GM18907 (cell line): ENCODE results near the gene GCSAM.
A peak's percentile ranks its signal among the peaks of the same experiment; 100 is the strongest.

Experiments used
- ATAC-seq: cut with Tn5 transposase; IDR thresholded peaks from one replicate; pipeline ENCODE4 v1.9.1; 2021; ENCODE audit warnings: mild to moderate bottlenecking, moderate library complexity; ENCODE audit not compliant: unreplicated experiment

Gene GCSAM

DNA sequence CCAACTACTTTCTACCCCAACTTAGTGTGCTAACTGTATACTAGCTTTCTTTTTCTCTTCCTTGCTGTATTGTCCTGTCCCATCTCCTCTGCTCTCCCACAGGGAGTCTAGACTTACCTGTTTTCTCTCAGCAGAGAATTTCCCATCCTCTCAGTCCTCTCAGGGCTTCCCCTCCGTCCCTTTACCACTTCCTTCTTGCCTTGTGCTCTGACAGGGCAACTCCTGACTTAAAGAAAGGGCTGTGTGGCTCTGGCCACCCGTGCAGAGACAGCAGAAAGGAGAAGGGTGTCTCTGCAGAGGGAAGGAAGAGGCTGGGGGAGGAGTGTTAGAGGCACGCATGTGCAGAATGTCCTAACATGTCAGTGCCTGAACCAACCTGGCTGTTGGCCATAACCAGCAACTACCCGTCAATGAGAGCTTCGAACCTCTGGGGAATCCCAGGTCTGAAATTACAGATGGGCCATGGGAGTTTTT lies at the start of gene GCSAM:
Gene GCSAM, minus strand, starts transcription at position 274 of the 474 bp plus-strand sequence. Its CDS starts 128 bp downstream, at position 146.
- ATAC-seq: peak; percentile 88

- no peak for ATAC-seq
Measured at GRCh38 chr3:112175646-112176045, 42.6 kb upstream of the GCSAM start.

- no peak for ATAC-seq
Measured at GRCh38 chr3:112175037-112175436, 42.0 kb upstream of the GCSAM start.

DNA sequence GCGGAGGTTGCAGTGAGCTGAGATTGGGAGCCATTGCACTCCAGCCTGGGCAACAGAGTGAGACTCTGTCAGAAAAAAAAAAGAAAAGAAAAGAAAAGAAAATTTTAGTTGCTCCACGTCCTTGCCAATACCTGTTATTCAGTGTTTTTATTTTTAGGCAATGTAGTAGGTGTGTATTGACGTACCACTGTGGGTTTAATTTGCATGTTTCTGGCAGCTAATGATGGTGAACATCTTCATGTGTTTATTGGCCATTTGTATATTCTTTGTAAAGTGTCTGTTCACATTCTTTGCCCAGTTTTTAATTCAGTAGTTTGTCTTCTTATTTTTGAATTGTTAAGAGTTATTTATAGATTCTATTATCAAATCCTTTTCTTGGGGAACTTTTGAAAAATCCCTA lies 38.1 kb upstream of the GCSAM start:
- no peak for ATAC-seq

DNA sequence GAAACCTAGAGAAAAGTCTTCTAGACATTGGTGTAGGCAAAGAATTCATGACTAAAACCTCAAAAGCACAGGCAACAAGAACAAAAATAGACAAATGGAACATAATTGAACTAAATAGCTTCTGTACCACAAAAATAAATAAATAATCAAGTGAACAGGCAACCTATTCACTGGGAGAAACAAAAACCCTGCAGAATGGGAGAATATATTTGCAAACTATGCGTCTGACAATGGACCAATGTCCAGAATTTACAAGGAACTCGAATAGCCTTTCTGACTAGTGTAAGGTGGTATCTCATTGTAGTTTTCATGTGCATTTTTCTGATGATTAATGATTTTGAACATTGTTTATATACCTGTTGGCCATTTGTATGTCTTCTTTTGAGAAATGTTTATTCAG lies 37.0 kb upstream of the GCSAM start:
- ATAC-seq: no peak

GRCh38 chr3:112167758-112168157 lies 34.7 kb upstream of the GCSAM start:
- peak; percentile 73 for ATAC-seq

- ATAC-seq: no peak
Measured at GRCh38 chr3:112149136-112149535, 16.1 kb upstream of the GCSAM start.

DNA sequence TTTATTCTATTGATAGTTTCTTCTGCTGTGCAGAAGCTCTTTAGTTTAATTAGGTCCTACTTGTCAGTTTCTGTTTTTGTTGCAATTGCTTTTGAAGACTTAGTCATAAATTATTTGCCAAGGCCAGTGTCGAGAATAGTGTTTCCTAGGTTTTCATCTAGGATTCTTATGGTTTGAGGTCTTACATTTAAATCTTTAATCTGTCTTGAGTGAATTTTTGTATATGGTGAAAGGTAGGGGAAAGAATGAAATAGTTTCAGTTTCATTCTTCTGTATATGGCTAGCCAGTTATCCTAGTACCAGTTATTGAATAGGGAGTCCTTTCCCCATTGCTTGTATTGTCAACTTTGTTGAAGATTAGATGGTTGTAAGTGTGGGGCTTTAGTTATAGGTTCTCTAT lies 10.6 kb upstream of the GCSAM start:
- no peak for ATAC-seq

- ATAC-seq: peak; percentile 63
Measured at GRCh38 chr3:112143251-112143650, 10.2 kb upstream of the GCSAM start.

DNA sequence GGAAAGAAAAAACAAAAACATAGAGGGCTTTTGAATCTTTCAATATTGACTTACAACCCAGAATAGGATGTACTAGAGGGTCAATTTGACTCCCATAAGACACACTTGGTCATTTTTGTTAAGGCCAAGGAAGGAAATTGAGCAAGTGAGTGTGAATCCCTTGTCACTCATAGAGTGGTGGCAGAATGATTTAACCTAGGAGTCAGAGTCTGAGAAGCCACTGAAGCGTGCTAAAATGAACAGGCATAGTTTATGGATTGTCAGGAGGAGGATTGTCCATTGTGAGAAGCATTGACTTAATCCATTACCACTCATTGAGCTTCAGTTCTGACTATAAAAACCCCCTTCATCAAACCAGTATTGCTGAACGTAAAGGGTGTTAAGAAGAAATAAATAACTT lies 8.2 kb upstream of the GCSAM start:
- no peak for ATAC-seq

- ATAC-seq: no peak
Measured at GRCh38 chr3:112140584-112140983, 7.5 kb upstream of the GCSAM start.

DNA sequence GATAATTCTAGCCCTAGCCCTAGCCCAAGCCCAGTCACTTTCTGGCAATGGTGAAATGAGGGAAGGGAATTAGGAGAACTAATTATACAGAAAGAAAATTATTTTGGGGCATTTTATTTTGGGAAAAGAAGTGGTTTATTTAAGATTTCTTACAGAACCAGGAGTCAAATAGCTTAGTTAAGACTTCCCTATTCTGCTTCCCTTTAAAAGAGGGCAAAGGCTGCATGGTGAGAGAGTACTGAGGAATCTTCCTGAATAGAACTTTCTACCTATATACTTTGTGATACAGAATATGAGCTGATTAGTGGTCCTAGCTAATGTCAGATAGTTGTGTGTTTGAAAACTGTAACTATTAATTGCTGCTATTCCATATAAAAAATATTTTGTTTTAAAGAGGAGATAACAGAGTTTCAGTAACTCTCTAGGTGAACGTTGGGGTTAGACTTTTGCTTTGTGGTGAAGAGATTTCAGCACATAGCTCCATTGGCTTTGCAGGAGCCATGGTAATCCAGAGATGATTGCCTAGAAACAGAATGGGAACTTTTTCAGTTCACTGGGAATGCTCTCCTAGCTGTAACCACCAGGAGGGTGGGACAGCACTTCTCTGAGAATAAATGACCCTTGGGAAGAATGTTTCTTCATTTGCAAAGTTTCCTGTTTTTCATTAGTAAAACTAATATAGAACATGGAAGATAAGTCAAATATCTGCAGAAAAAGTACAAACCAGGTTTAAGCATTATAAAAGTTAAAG lies 5.3 kb upstream of the GCSAM start:
- no peak for ATAC-seq

- ATAC-seq: no peak
Measured at GRCh38 chr3:112137781-112138180, 4.7 kb upstream of the GCSAM start.

- ATAC-seq: peak; percentile 29
Measured at GRCh38 chr3:112136959-112137693, 4.1 kb upstream of the GCSAM start.

- ATAC-seq: no peak
Measured at GRCh38 chr3:112136046-112136445, 3.0 kb upstream of the GCSAM start.

DNA sequence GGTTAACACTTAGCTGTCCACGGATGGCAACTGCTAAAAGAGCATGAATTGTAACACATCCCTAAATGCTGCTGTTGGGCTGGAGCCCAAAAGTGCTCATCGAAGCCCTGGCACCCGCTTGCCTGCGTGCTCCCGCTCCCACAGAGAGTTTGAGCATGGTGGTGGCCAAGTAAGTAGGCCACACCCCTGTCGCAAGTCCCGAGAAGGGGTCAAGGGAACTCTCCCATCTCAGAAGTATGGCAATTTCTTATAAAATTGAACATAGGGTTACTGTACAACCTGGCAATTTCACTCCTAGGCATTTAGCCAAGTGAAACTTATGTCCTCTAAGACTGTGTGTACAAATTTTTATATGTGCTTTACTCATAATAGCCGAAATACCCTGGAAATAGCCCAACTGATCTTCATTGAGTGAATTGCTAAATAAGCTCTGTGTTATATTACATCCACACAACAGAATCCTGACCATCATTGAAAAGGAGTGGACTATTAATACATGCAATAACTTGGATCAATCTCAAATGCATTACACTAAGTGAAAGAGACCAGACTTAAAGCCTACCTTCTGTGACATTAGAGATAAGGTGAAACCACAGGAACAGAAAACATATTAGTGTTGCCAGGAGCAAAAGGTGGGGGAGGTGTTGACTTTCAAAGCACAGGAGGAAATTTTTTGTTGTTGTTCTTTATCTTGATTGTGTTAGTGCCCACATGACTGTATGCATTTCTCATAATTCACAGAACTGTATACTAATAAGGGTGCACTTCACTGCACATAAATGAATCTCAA lies 1.5 kb upstream of the GCSAM start:
- no peak for ATAC-seq

DNA sequence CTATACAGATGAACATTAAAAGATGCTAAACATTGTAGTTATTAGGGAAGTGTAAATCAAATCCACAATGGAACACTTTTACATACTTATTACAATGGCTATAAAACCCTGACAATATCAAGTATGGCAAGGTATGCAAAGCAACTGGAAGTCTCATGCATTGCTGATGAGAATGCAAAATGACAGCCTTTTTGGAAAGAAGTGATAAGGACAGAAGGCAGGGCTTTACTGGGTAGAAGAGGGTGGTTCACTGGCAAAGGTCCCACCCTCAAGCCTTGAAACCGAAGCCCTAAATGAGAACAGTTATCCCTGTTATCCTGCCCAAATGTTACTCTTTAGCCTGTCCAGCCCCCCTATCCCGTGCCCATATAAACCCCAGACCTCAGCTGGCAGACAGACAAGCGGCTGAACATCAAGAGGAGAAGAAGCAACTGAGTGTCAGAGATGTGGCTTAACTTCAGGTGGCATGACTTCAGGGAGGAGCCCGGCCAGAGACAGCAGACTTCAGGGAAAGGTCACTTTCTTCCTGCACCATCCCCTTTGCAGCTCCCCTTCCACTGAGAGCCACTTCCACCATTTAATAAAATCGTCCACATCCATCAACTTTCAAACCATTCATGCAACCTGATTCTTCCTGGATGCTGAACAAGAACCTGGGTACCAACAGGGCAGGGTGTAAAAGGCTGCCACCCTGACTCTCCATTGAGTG lies 732 bp upstream of the GCSAM start:
- no peak for ATAC-seq

GRCh38 chr3:112132554-112132953 lies 494 bp downstream of the GCSAM start:
- ATAC-seq: peak; percentile 1

DNA sequence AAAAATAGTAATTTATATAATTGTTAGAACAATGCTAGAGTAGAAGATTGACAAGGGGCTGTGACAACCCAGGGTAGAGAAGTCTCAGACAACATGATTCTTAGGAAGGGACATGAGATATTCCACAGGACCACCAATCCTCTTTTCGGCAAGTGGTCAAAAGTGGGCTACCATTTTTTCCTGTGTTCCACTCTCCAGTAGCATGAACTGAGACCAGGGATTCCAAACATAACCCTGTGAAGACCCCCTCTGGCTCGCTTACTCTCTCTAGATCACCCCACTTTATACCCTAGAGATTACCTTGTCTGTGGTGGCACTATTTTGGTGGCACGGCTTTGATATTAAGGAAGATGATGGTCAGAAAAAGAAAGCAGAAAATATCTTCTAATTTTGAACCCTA lies 960 bp downstream of the GCSAM start:
- ATAC-seq: no peak

DNA sequence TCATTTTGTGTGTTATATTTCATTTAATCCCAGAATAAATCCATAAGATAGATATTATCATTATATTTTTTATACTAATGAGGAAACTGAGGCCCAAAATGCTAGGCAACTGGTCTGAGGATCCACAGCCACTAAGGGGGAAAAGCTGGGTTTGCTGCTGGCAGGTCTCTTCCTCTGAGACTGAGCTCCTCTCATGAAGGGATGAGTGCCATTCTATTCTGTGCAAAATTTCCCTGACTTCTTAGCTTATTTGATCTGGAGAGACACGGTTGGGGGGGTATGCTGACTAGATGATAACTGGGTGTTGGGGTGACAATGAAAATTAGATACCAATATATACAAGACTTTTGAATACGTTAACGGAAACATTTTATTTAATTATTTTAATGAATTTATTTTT lies 1.9 kb downstream of the GCSAM start:
- no peak for ATAC-seq

- ATAC-seq: no peak
Measured at GRCh38 chr3:112130638-112130993, 2.4 kb downstream of the GCSAM start.
